K562 (cell line): ENCODE results near the gene CENPI. TPM values are rescaled to one million over a fixed set of nuclear protein-coding genes. Genes with fewer than 3 reads are reported as not detected.

Experiments used
- ATAC-seq: fragments of 200-7000 bp; cut with Tn5 transposase; 3 replicates; pipeline ENCODE4 v1.9.1; 2020; ENCODE audit warnings: moderate library complexity
- BruUV-seq: library from RNA; stranded (reverse); fragments of 400-500 nt; replicated peaks from 2 replicates; lab custom pipeline; 2021; lab: Mats Ljungman, UMichigan
- CTCF ChIA-PET: fragments of 300-600 bp; formaldehyde crosslinking; extraction: SDS; loops from one replicate; lab custom pipeline; 2021; ENCODE audit warnings: low intra/inter-chr PET ratio; lab: Yijun Ruan, JAX
- POLR2A ChIA-PET: fragments of 300-600, 350-650 bp; sonication (Branson Sonifier 250); formaldehyde crosslinking; extraction: SDS; loops from one replicate; lab custom pipeline; 2021; ENCODE audit warnings: antibody characterized with exemption, inconsistent platforms; lab: Yijun Ruan, JAX
- DNase-seq, 4 experiments: peaks; one replicate each; pipeline versions ENCODE4 v3.0.0 to v3.0.0-alpha.2; 2011 to 2018; ENCODE audit warnings: low spot score in 3 of 4, mixed read lengths in 3 of 4; ENCODE audit errors: extremely low read depth in 1 of 4
- FAIRE-seq: peaks from 2 replicates; lab custom pipeline; 2011; peaks lifted over from hg19 to GRCh38; lab: Jason Lieb, UNC
- H2AFZ ChIP-seq: 2 replicates; pipeline ENCODE4 v1.6.0; 2011; ENCODE audit warnings: low read depth, low read length, control low read depth, inconsistent platforms
- H3K27ac ChIP-seq: fragments of 200-600 bp; 3 replicates; pipeline ENCODE4 v1.8.0; 2011; ENCODE audit warnings: low read depth, mild to moderate bottlenecking, control low read depth, inconsistent platforms, low read length, moderate library complexity, mixed read lengths; ENCODE audit errors: extremely low read depth
- H3K27me3 ChIP-seq, 2 experiments: fragments of 300-600 bp in 1 of 2; 2 replicates in 1 of 2; 3 replicates in 1 of 2; pipeline versions ENCODE4 v1.6.0 to v1.8.0; 2011; ENCODE audit warnings: inconsistent platforms in 2 of 2, low read length in 2 of 2, mild to moderate bottlenecking in 1 of 2, mixed read lengths in 1 of 2, moderate library complexity in 1 of 2; ENCODE audit not compliant: control insufficient read depth in 2 of 2, insufficient read depth in 2 of 2
- H3K36me3 ChIP-seq: fragments of 300-600 bp; 3 replicates; pipeline ENCODE4 v1.8.0; 2011; ENCODE audit warnings: mild to moderate bottlenecking, low read length, inconsistent platforms; ENCODE audit not compliant: control insufficient read depth, insufficient read depth
- H3K4me1 ChIP-seq, 2 experiments: fragments of 200-600 bp in 1 of 2; replicated peaks in 1 of 2; 2 replicates in 1 of 2; 3 replicates in 1 of 2; pipeline versions ENCODE4 v1.5.1 to v1.8.0; 2011; ENCODE audit warnings: inconsistent platforms in 2 of 2, low read length in 2 of 2, mild to moderate bottlenecking in 1 of 2, mixed read lengths in 1 of 2, moderate library complexity in 1 of 2; ENCODE audit not compliant: control insufficient read depth in 2 of 2, insufficient read depth in 2 of 2
- H3K4me2 ChIP-seq: 2 replicates; pipeline ENCODE4 v1.6.1; 2011; ENCODE audit warnings: low read length, control low read depth, inconsistent platforms, mixed read lengths; ENCODE audit not compliant: insufficient read depth
- H3K4me3 ChIP-seq: fragments of 200-600 bp; sonication (generic), shearing (Covaris generic); 2 replicates; pipeline ENCODE4 v1.5.1; 2016; ENCODE audit warnings: control low read depth, inconsistent platforms
- H3K79me2 ChIP-seq: fragments of 200-600 bp; 3 replicates; pipeline ENCODE4 v1.8.0; 2011; ENCODE audit warnings: low read length, inconsistent platforms; ENCODE audit not compliant: control insufficient read depth, insufficient read depth
- H3K9ac ChIP-seq, 2 experiments: 2 replicates each; pipeline versions ENCODE4 v1.6.0 to v1.6.1; 2011; ENCODE audit warnings: low read depth in 2 of 2, low read length in 2 of 2, control low read depth in 1 of 2, inconsistent platforms in 1 of 2, mild to moderate bottlenecking in 1 of 2, mixed read lengths in 1 of 2; ENCODE audit not compliant: insufficient read depth in 1 of 2
- H3K9me1 ChIP-seq: one replicate; pipeline ENCODE4 v1.6.0; 2011; ENCODE audit warnings: inconsistent platforms, mild to moderate bottlenecking, low read length, moderate library complexity; ENCODE audit not compliant: control insufficient read depth, insufficient read depth
- H3K9me3 ChIP-seq: replicated peaks from 2 replicates; pipeline ENCODE4 v1.5.1; 2011; ENCODE audit warnings: low read depth, low read length, inconsistent platforms; ENCODE audit not compliant: control insufficient read depth, insufficient read depth
- H4K20me1 ChIP-seq: replicated peaks from 2 replicates; pipeline ENCODE4 v1.6.1; 2011; ENCODE audit warnings: low read length, inconsistent platforms, mixed read lengths; ENCODE audit not compliant: control insufficient read depth, insufficient read depth
- DNMT1 ChIP-seq: fragments of 450-650 bp; IDR thresholded peaks from 2 replicates; pipeline ENCODE4 v1.6.1; 2016; ENCODE audit warnings: antibody characterized with exemption, mild to moderate bottlenecking
- ELF2 ChIP-seq: fragments of 250-450 bp; sonication (Bioruptor Pico); IDR thresholded peaks from 2 replicates; pipeline ENCODE4 v1.5.0; 2021; ENCODE audit warnings: mild to moderate bottlenecking
- ERF ChIP-seq: fragments of 450-650 bp; formaldehyde crosslinking; IDR thresholded peaks from 2 replicates; pipeline ENCODE4 v1.4.0; 2020; ENCODE audit warnings: mild to moderate bottlenecking, mixed read lengths
- NCOA4 ChIP-seq: fragments of 450-650 bp; IDR thresholded peaks from 2 replicates; pipeline ENCODE4 v1.6.1; 2018; ENCODE audit warnings: mild to moderate bottlenecking; ENCODE audit not compliant: partially characterized antibody
- NFATC3 ChIP-seq: fragments of 450-650 bp; IDR thresholded peaks from 2 replicates; pipeline ENCODE4 v1.6.1; 2017; ENCODE audit warnings: mild to moderate bottlenecking
- POLR2G ChIP-seq: fragments of 200-400 bp; formaldehyde crosslinking; IDR thresholded peaks from 2 replicates; pipeline ENCODE4 v1.6.1; 2017; ENCODE audit warnings: low read depth, mild to moderate bottlenecking, antibody characterized with exemption, low read length, moderate library complexity
- POLR2H ChIP-seq: IDR thresholded peaks from 2 replicates; pipeline ENCODE4 v1.6.1; 2016; ENCODE audit warnings: missing genetic modification characterization, low read depth, mild to moderate bottlenecking, control low read depth, missing compliant biosample characterization, moderate library complexity
- RBM34 ChIP-seq: fragments of 200-400 bp; formaldehyde crosslinking; IDR thresholded peaks from 2 replicates; pipeline ENCODE4 v1.6.1; 2018; ENCODE audit warnings: low read length, borderline replicate concordance; ENCODE audit not compliant: insufficient read depth
- SRSF9 ChIP-seq: fragments of 200-400 bp; formaldehyde crosslinking; IDR thresholded peaks from 2 replicates; pipeline ENCODE4 v1.6.1; 2017; ENCODE audit warnings: low read depth, low read length, borderline replicate concordance
- TCF3 ChIP-seq: sonication (generic); formaldehyde crosslinking; IDR thresholded peaks from 2 replicates; pipeline ENCODE4 v1.4.0; 2020; ENCODE audit warnings: mild to moderate bottlenecking, missing genetic modification reagents
- TCF7L2 ChIP-seq: fragments of 150-350 bp; IDR thresholded peaks from 2 replicates; pipeline ENCODE4 v1.6.1; 2016; ENCODE audit warnings: low read depth, mild to moderate bottlenecking, low read length, moderate library complexity
- U2AF1 ChIP-seq: fragments of 200-400 bp; formaldehyde crosslinking; optimal IDR thresholded peaks from 2 replicates; pipeline ENCODE3; 2017; ENCODE audit warnings: mild to moderate bottlenecking, low read depth, low read length, moderate library complexity
- WGBS: fragments of 100-300 bp; shearing (Covaris generic); methylation state at CpG from one replicate; pipeline ENCODE4 v1.1.6; 2016; ENCODE audit warnings: low coverage, mixed read lengths; ENCODE audit not compliant: insufficient coverage; ENCODE audit errors: missing lambda C conversion rate; 5-methylcytosine and 5-hydroxymethylcytosine counted together
- in situ Hi-C: fragments of 300-500 bp; cut with MboI; formaldehyde crosslinking; loops from 4 replicates; pipeline ENCODE4 v1.15.0; 2018; ENCODE audit warnings: inconsistent platforms, mixed read lengths
- intact Hi-C: fragments of 100-400 bp; cut with micrococcal nuclease; formaldehyde crosslinking; loops from 2 replicates; pipeline ENCODE4 v1.14.2; 2022
- polyA plus RNA-seq, 8 experiments: library from polyadenylated mRNA; depleted of rRNA in 4 of 8; stranded (reverse) in 5 of 8; unstranded in 3 of 8; fragments of >200 nt; fragmentation: Nextera tagmentation in 2 of 8; fragmentation: Illumina TruSeq in 1 of 8; extraction: Ambion mirVana in 2 of 8; extraction: Trizol in 1 of 8; gene quantifications; 2 replicates each; pipeline versions ENCODE4 v1.2.1 to v1.2.3, GENCODE V29; 2011 to 2014; ENCODE audit warnings: inconsistent platforms in 1 of 8, missing spikeins in 1 of 8
- total RNA-seq, 7 experiments: library from RNA; depleted of rRNA in 6 of 7; stranded (reverse); fragments of >200 nt in 6 of 7; fragmentation: Illumina TruSeq in 2 of 7; extraction: Trizol in 2 of 7; gene quantifications; 2 replicates each; pipeline versions ENCODE4 v1.2.1 to v1.2.3, GENCODE V29; 2011 to 2021; ENCODE audit warnings: low replicate concordance in 1 of 7
- TF ChIP-seq, protein P1 (sequence below): fragments of 450-650 bp; IDR thresholded peaks from 2 replicates; pipeline ENCODE4 v1.6.1; 2016; ENCODE audit warnings: antibody characterized with exemption
- TF ChIP-seq, protein P2 (sequence below): fragments of 200-800 bp; sonication (Bioruptor generic); IDR thresholded peaks from 2 replicates; pipeline ENCODE4 v1.6.1; 2017; ENCODE audit warnings: missing genetic modification characterization, missing compliant biosample characterization
- TF ChIP-seq, protein P3 (sequence below): IDR thresholded peaks from 2 replicates; pipeline ENCODE4 v1.6.1; 2014; ENCODE audit warnings: antibody characterized with exemption
- TF ChIP-seq, protein P4 (sequence below): fragments of 450-650 bp; IDR thresholded peaks from 2 replicates; pipeline ENCODE4 v1.7.0; 2016; ENCODE audit warnings: borderline replicate concordance

Gene CENPI
- total and polyA plus RNA-seq, 9 of the 15 experiments (the other 6 are each of a cell fraction or from before 2014, with no cell fraction given) = 6.6 to 23.5 (median 14.9) TPM

DNA sequence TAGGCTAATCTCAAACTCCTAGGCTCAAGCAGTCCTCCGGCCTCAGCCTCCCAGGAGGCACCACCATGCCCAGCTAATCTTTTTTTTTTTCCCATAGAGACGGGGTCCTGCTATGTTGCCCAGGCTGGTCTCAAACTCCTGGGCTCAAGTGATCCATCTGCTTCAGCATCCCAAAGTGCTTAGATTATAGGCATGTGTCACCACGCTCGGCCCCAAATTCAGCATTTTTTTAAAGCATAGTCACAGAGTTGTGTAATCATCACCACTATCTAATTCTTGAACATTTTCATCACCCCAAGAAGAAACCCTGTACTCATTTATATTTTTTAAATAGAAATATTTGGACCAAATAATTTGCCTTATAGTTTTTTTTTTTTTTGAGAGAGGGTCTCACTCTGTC, 10.3 kb downstream of the CENPI start (continued):
- TF ChIP-seq TCF7L2 = no peak
- no peak for TF ChIP-seq U2AF1
- no peak for TF ChIP-seq POLR2G
- TF ChIP-seq ERF (CRISPR knock-in tag) = no peak
- TF ChIP-seq POLR2H (tag) = no peak
- TF ChIP-seq, protein P1, sequence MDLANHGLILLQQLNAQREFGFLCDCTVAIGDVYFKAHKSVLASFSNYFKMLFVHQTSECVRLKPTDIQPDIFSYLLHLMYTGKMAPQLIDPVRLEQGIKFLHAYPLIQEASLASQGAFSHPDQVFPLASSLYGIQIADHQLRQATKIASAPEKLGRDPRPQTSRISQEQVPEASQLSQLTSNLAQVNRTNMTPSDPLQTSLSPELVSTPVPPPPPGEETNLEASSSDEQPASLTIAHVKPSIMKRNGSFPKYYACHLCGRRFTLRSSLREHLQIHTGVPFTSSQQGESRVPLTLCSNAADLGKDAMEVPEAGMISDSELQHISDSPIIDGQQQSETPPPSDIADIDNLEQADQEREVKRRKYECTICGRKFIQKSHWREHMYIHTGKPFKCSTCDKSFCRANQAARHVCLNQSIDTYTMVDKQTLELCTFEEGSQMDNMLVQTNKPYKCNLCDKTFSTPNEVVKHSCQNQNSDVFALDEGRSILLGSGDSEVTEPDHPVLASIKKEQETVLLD = no peak

DNA sequence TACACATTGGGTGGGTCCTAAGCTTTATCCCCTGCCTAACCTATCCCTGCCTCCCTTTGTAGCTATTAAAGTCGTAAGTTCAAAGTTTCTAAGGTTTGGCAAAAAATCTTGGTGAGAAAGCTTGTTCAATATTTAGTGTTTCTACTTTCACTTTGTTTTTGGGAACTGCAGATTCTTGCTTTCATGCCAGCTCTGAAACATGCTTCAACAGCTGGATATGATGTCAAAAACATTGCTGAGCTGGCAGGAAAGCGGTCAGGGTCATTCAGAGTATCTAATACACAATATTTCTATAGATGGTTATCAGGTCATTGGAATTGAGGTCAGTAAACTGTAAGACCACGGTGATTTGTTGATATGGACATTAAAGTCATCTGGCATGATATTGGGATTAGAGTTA, 19.7 kb downstream of the CENPI start:
- Histone ChIP-seq H4K20me1 (no peaks in the 10 kb centered on the region), H3K9me3 (no peaks in the 10 kb centered on the region), H2AFZ (no peak overlapping the region), H3K4me3 (no peak overlapping the region), H3K36me3 (peaks cover 17% of the 10 kb centered on the region; the same call in 2 of the 3 replicates), H3K9me1 (no peaks in the 10 kb centered on the region), H3K27me3 (no peaks in the 10 kb centered on the region), H3K79me2 (no peaks in the 10 kb centered on the region), H3K4me1 (no peaks in the 10 kb centered on the region), H3K27ac (no peak overlapping the region), H3K9ac (no peak overlapping the region), H3K4me2 (no peak overlapping the region)
- no TSS peak for BruUV-seq
- ChIA-PET POLR2A (interaction anchor here (1.0 kb wide), 1 partner anchor 13 kb away, joined by 4 read pairs; no protein-coding TSS in a partner anchor), CTCF (no interaction called here)
- no peak for ATAC-seq
- intact Hi-C loops = no loop called here
- in situ Hi-C loops = no loop called here
- WGBS = 69% methylated on average over 3 of the region's 3 CpGs
- DNase-seq = no peak
- no peak for FAIRE-seq
- TF ChIP-seq TCF3 (CRISPR knock-in tag) (no peak), DNMT1 (no peak), NFATC3 (no peak), ELF2 (CRISPR knock-in tag) (no peak), NCOA4 (no peak), RBM34 (no peak), SRSF9 (no peak)
- TF ChIP-seq, protein P2, sequence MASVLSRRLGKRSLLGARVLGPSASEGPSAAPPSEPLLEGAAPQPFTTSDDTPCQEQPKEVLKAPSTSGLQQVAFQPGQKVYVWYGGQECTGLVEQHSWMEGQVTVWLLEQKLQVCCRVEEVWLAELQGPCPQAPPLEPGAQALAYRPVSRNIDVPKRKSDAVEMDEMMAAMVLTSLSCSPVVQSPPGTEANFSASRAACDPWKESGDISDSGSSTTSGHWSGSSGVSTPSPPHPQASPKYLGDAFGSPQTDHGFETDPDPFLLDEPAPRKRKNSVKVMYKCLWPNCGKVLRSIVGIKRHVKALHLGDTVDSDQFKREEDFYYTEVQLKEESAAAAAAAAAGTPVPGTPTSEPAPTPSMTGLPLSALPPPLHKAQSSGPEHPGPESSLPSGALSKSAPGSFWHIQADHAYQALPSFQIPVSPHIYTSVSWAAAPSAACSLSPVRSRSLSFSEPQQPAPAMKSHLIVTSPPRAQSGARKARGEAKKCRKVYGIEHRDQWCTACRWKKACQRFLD (CRISPR knock-in tag) = no peak
- TF ChIP-seq, protein P3, sequence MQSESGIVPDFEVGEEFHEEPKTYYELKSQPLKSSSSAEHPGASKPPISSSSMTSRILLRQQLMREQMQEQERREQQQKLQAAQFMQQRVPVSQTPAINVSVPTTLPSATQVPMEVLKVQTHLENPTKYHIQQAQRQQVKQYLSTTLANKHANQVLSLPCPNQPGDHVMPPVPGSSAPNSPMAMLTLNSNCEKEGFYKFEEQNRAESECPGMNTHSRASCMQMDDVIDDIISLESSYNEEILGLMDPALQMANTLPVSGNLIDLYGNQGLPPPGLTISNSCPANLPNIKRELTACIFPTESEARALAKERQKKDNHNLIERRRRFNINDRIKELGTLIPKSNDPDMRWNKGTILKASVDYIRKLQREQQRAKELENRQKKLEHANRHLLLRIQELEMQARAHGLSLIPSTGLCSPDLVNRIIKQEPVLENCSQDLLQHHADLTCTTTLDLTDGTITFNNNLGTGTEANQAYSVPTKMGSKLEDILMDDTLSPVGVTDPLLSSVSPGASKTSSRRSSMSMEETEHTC = no peak
- TF ChIP-seq, protein P4, sequence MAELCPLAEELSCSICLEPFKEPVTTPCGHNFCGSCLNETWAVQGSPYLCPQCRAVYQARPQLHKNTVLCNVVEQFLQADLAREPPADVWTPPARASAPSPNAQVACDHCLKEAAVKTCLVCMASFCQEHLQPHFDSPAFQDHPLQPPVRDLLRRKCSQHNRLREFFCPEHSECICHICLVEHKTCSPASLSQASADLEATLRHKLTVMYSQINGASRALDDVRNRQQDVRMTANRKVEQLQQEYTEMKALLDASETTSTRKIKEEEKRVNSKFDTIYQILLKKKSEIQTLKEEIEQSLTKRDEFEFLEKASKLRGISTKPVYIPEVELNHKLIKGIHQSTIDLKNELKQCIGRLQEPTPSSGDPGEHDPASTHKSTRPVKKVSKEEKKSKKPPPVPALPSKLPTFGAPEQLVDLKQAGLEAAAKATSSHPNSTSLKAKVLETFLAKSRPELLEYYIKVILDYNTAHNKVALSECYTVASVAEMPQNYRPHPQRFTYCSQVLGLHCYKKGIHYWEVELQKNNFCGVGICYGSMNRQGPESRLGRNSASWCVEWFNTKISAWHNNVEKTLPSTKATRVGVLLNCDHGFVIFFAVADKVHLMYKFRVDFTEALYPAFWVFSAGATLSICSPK = no peak
